Nucleus accumbens (tissue), 56 donors: ENCODE data around the gene PPP1R36.

Experiments used
- DNase-seq, 56 donors: peaks; one replicate each; lab custom pipeline; 2025; lab: John Stamatoyannopoulos, UW

Gene PPP1R36

DNA sequence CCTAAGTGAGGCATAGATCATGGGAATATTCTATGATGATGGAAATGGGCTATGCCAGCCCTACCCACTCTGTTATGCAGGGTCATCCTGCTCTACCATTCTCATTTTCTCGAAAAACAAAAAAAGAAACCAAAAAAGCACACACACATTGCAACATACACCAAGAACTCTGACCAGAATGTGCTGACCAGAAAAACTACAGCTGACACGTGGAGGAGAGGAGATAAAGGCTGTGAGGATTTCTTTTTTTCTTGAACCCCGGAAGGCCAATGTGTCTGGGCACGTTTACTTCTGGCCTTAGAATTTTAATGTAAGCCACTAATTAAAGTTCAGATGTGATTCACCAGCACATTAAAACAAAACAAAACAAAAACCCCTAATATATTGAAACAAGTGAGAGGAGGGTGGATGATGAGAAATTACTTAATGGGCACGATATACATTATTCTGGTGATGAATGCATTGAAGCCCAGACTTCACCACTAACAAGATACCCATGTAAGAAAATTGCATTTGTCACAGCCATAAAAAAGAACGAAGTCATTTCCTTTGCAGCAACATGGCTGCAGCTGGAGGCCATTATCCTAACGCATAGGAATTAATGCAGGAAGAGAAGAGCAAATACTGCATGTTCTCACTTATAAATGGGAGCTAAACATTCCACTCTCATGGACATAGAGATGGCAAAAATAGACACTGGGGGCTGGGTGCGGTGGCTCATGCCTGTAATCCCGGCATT, 88.1 kb downstream of the PPP1R36 start:
- DNase-seq: no peak

- no peak for DNase-seq
Observed at GRCh38 chr14:64638625-64639024, 88.9 kb downstream of the PPP1R36 start.
